HFFc6 (cell line): ENCODE results near the gene ERP44. TPM values are rescaled to one million over a fixed set of nuclear protein-coding genes. Genes with fewer than 3 reads are reported as not detected.

ENCODE experiments used
- DNase-seq: peaks from one replicate; pipeline ENCODE4 v3.0.0-alpha.2; 2018
- H3K27ac Mint-ChIP-seq: 2 replicates; pipeline ENCODE4 v1.8.0; 2020; ENCODE audit warnings: mild to moderate bottlenecking, mixed read lengths
- H3K27me3 Mint-ChIP-seq: 2 replicates; pipeline ENCODE4 v1.8.0; 2021; ENCODE audit warnings: mild to moderate bottlenecking, moderate library complexity, mixed read lengths; ENCODE audit not compliant: insufficient read depth
- H3K36me3 Mint-ChIP-seq: 2 replicates; pipeline ENCODE4 v1.8.0; 2021; ENCODE audit warnings: low read depth, mixed read lengths
- H3K4me1 Mint-ChIP-seq: 2 replicates; pipeline ENCODE4 v1.8.0; 2020; ENCODE audit warnings: low read depth, mixed read lengths
- H3K4me3 Mint-ChIP-seq: 2 replicates; pipeline ENCODE4 v1.8.0; 2020; ENCODE audit warnings: mild to moderate bottlenecking, moderate library complexity, mixed read lengths
- H3K9me3 Mint-ChIP-seq: 2 replicates; pipeline ENCODE4 v1.8.0; 2020; ENCODE audit warnings: mild to moderate bottlenecking, mixed read lengths
- total RNA-seq, 6 experiments: library from RNA; stranded (reverse); fragmentation: NEBNext Ultra II Directional; extraction: Animal tissue kit (Norgen Biotek cat#: 25700); gene quantifications; 2 replicates in 1 of 6; 3 replicates in 5 of 6; pipeline ENCODE4 v1.2.3, GENCODE V29; 2021
- TF ChIP-seq, protein P1 (sequence below): fragments of 200-600 bp; sonication (generic); IDR thresholded peaks from 2 replicates; pipeline ENCODE4 v1.5.0; 2021; ENCODE audit warnings: antibody characterized with exemption, mild to moderate bottlenecking

ERP44 gene
- total RNA-seq, 6 experiments from 2014 or later, result 22.7 to 30.5 (median 27.0) TPM

GRCh38 chr9:100131875-100132430 is 33.2 kb upstream of the ERP44 start:
- H3K4me1 Mint-ChIP-seq, result peaks cover 25% of the 10 kb centered on the region
- no peak overlapping the region for H3K4me3 Mint-ChIP-seq

GRCh38 chr9:100131216-100131615 is 32.4 kb upstream of the ERP44 start:
- Mint-ChIP-seq H3K4me3 (no peak overlapping the region), H3K27me3 (no peaks in the 10 kb centered on the region), H3K4me1 (peaks cover 30% of the 10 kb centered on the region), H3K27ac (no peak overlapping the region), H3K9me3 (no peaks in the 10 kb centered on the region), H3K36me3 (0 out of 2 replicates have a peak, but pooled peaks cover 3% of the 10 kb centered on the region)
- TF ChIP-seq, protein P1, sequence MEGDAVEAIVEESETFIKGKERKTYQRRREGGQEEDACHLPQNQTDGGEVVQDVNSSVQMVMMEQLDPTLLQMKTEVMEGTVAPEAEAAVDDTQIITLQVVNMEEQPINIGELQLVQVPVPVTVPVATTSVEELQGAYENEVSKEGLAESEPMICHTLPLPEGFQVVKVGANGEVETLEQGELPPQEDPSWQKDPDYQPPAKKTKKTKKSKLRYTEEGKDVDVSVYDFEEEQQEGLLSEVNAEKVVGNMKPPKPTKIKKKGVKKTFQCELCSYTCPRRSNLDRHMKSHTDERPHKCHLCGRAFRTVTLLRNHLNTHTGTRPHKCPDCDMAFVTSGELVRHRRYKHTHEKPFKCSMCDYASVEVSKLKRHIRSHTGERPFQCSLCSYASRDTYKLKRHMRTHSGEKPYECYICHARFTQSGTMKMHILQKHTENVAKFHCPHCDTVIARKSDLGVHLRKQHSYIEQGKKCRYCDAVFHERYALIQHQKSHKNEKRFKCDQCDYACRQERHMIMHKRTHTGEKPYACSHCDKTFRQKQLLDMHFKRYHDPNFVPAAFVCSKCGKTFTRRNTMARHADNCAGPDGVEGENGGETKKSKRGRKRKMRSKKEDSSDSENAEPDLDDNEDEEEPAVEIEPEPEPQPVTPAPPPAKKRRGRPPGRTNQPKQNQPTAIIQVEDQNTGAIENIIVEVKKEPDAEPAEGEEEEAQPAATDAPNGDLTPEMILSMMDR, result no peak
- DNase-seq, result no peak

More at GRCh38 chr9:100131875-100132430, 33.2 kb upstream of the ERP44 start:
- Mint-ChIP-seq H3K27me3 (no peaks in the 10 kb centered on the region; the same call in 1 of the 2 replicates), H3K36me3 (0 out of 2 replicates have a peak, but pooled peaks cover 3% of the 10 kb centered on the region), H3K9me3 (no peaks in the 10 kb centered on the region), H3K27ac (no peak overlapping the region)
- DNase-seq, result no peak
- TF ChIP-seq, protein P1, result no peak

DNA sequence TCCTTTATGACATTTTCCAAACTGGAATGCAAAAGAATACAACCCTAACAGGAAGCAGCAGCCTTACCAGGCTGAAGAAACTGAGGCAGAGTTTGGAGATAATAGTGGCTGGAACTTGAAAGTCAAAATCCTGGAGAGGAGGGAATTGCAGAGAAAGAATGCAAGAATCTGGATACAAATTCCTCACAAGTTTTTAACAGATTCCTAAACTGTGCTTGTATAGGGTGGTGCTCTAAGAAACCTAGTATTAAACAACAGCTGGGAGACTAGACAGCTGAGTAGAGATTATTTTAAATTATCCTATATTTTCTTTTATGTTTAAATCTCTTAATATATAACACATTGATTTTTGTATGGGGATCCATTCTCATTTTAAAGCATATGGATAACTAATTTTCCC is 31.0 kb upstream of the ERP44 start:
- no peak for DNase-seq
- Mint-ChIP-seq H3K36me3 (0 out of 2 replicates have a peak, but pooled peaks cover 3% of the 10 kb centered on the region), H3K4me1 (peaks cover 31% of the 10 kb centered on the region), H3K9me3 (no peaks in the 10 kb centered on the region), H3K4me3 (no peak overlapping the region), H3K27ac (no peak overlapping the region), H3K27me3 (no peaks in the 10 kb centered on the region)
- TF ChIP-seq, protein P1, result no peak

DNA sequence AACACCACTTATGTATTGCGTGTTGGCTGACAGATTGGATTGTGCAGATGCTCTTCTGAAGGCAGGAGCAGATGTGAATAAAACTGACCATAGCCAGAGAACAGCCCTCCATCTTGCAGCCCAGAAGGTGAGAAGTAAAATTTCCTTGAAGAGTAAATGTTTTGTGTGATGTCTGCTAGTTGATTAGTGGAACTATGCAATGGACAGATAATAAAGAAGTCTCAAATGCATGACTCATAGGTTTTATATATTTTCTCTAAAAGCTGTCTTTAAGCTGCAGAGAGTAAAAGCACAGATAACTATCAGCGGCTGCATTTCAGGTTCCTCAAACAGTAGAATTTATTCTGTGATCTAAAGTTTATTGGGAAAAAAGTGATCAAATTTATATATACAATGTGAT is 27.6 kb upstream of the ERP44 start:
- H3K36me3 Mint-ChIP-seq, result 0 out of 2 replicates have a peak, but pooled peaks cover 3% of the 10 kb centered on the region
- H3K27ac Mint-ChIP-seq, result no peak overlapping the region
- no peaks in the 10 kb centered on the region for H3K27me3 Mint-ChIP-seq
- H3K4me1 Mint-ChIP-seq, result peaks cover 31% of the 10 kb centered on the region
- DNase-seq, result no peak
- TF ChIP-seq, protein P1, result no peak
- H3K4me3 Mint-ChIP-seq, result no peak overlapping the region
- no peaks in the 10 kb centered on the region for H3K9me3 Mint-ChIP-seq

DNA sequence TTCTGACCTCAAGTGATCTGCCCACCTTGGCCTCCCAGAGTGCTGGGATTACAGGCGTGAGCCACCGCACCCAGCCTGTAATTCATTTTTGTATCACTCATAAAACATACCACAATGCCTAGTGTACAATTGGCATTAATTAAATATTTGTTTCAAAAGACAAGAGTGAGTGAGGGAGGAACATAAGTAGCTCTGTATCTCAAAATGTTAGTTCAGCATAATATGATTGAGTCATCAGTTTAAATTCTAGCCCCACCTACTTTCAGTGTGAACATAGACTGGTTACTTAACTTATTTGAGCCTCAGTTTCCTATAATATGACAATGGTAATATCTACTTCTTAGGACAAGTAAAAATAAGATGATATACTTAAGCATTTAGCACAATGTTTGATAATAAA is 27.1 kb upstream of the ERP44 start:
- Mint-ChIP-seq H3K4me1 (peaks cover 31% of the 10 kb centered on the region), H3K36me3 (0 out of 2 replicates have a peak, but pooled peaks cover 3% of the 10 kb centered on the region), H3K9me3 (no peaks in the 10 kb centered on the region), H3K4me3 (no peak overlapping the region), H3K27me3 (no peaks in the 10 kb centered on the region), H3K27ac (no peak overlapping the region)
- TF ChIP-seq, protein P1, result no peak
- no peak for DNase-seq
